Cardiac muscle cell (in vitro differentiated cells and primary cell): Measurements from ENCODE around the gene ZDHHC4. TPM values are rescaled to one million over a fixed set of nuclear protein-coding genes. Genes with fewer than 3 reads are reported as not detected.

Experiments
- DNase-seq, 2 donors: peaks; one replicate each; pipeline versions ENCODE4 v3.0.0 to v3.0.0-alpha.2; 2010 to 2017; ENCODE audit warnings: low read depth in 1 of 2, low spot score in 1 of 2
- H3K27ac ChIP-seq: fragments of 200-600 bp; sonication (generic); 2 replicates; pipeline ENCODE4 v1.5.1; 2016
- H3K27me3 ChIP-seq: fragments of 200-600 bp; sonication (generic); 2 replicates; pipeline ENCODE4 v1.6.0; 2016; ENCODE audit warnings: control low read depth
- H3K36me3 ChIP-seq: fragments of 200-600 bp; sonication (generic); 2 replicates; pipeline ENCODE4 v1.5.1; 2016; ENCODE audit warnings: control low read depth
- H3K4me1 ChIP-seq: fragments of 200-600 bp; sonication (generic); 2 replicates; pipeline ENCODE4 v1.8.1; 2017; ENCODE audit warnings: low read depth, mild to moderate bottlenecking, mixed run types
- H3K4me3 ChIP-seq: fragments of 200-600 bp; sonication (generic); 2 replicates; pipeline ENCODE4 v1.5.1; 2016; ENCODE audit warnings: mild to moderate bottlenecking
- H3K9me3 ChIP-seq: fragments of 200-600 bp; sonication (generic); 2 replicates; pipeline ENCODE4 v1.5.1; 2017; ENCODE audit warnings: low read depth, mild to moderate bottlenecking, control low read depth
- polyA plus RNA-seq: library from polyadenylated mRNA; unstranded; fragments of >200 nt; fragmentation: Nextera tagmentation; extraction: Ambion mirVana; gene quantifications from 2 replicates; pipeline ENCODE4 v1.2.1, GENCODE V29; 2016
- total RNA-seq: library from RNA; depleted of rRNA; stranded (reverse); fragments of >200 nt; gene quantifications from 2 replicates; pipeline ENCODE4 v1.2.3, GENCODE V29; 2016
- TF ChIP-seq, protein P1 (sequence below): IDR thresholded peaks from 2 replicates; pipeline ENCODE4 v1.5.1; 2012; ENCODE audit warnings: low read depth, mild to moderate bottlenecking, low read length

ZDHHC4 gene
- total and polyA plus RNA-seq, 2 experiments from 2014 or later: 51.7 to 110 TPM

DNA sequence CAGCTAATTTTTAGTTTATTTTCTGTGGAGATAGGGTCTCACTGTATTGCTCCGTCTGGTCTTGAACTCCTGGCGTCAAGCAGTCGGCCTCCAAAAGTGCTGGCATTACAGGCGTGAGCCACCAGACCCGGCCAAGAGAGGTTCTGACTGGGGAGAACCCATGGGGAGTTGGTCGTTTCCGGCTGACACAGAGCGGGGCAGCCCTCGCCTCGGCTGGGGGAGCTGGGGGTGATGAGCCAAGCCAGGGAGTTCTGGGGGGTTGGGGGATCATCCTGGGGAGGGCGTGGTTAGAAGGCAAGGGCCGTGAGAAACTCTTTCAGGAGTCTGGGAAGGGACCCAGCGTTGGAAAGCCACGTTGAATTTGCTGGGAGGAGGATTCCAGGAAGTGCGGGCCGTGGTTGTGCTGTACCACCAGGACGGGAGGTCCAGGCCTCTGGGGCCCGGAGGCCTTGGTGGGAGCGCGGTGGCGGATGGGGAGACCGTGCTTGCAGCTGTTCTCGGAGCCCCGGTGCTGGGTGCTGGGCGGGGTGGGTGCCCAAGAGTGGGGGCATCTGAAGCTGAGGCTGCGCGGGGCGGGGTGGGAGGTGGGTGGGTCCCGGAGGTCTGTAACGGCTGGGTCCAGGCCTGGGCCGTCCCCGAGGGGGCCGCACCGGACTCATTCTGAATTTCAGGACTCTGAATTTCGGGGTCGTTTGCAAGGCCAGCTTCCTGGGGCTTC, 29.8 kb downstream of the ZDHHC4 start:
- H3K36me3 ChIP-seq: no peaks in the 10 kb centered on the region
- no peaks in the 10 kb centered on the region for H3K9me3 ChIP-seq
- no peaks in the 10 kb centered on the region for H3K27me3 ChIP-seq
- TF ChIP-seq, protein P1, sequence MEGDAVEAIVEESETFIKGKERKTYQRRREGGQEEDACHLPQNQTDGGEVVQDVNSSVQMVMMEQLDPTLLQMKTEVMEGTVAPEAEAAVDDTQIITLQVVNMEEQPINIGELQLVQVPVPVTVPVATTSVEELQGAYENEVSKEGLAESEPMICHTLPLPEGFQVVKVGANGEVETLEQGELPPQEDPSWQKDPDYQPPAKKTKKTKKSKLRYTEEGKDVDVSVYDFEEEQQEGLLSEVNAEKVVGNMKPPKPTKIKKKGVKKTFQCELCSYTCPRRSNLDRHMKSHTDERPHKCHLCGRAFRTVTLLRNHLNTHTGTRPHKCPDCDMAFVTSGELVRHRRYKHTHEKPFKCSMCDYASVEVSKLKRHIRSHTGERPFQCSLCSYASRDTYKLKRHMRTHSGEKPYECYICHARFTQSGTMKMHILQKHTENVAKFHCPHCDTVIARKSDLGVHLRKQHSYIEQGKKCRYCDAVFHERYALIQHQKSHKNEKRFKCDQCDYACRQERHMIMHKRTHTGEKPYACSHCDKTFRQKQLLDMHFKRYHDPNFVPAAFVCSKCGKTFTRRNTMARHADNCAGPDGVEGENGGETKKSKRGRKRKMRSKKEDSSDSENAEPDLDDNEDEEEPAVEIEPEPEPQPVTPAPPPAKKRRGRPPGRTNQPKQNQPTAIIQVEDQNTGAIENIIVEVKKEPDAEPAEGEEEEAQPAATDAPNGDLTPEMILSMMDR: no peak
- H3K4me3 ChIP-seq: no peak overlapping the region
- H3K4me1 ChIP-seq: no peaks in the 10 kb centered on the region
- DNase-seq: no peak
- H3K27ac ChIP-seq: no peak overlapping the region

DNA sequence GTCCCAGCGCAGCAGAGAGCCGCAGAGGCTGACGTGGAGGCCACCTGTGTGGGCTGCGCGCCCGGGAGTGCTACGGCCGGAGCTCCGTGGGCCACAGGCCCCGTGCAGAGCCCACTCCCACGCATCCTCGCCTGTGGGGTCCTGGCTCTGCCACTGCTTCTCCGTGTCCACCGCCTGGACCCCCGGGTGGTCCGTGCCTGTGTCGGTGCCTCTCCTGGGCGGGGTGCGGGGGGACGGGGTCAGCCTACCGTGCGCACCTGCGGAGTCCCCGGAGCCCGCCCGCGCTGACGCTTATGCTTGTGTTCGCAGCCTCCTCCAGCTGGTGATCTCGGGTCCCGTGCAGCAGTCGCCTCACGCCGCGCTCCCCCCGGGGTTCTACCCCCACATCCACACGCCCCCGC, 30.4 kb downstream of the ZDHHC4 start:
- TF ChIP-seq, protein P1: no peak
- no peaks in the 10 kb centered on the region for H3K9me3 ChIP-seq
- no peak overlapping the region for H3K27ac ChIP-seq
- no peak for DNase-seq
- no peaks in the 10 kb centered on the region for H3K27me3 ChIP-seq
- no peaks in the 10 kb centered on the region for H3K36me3 ChIP-seq
- H3K4me3 ChIP-seq: no peak overlapping the region
- no peaks in the 10 kb centered on the region for H3K4me1 ChIP-seq

DNA sequence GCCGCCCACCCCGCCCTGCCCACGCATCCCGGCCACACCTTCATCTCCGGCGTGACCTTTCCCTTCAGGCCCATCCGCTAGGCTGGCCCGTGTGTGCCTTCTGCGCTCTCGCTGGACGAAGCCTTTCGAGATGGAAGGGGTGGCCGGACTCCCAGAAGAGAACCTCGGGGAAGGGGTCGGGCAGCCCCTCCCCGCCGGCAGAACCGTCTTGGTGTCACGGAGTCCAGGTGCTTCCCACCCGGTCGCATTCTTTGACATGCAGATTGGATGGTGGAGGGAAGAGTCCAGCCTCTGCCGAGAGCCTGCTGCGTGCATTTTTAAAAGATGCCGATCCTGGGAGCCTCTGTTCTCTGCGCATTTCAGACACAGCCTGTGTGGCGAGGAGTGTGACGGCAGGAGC, 30.8 kb downstream of the ZDHHC4 start:
- TF ChIP-seq, protein P1: no peak
- H3K9me3 ChIP-seq: no peaks in the 10 kb centered on the region
- no peak overlapping the region for H3K27ac ChIP-seq
- no peak overlapping the region for H3K4me3 ChIP-seq
- H3K36me3 ChIP-seq: no peaks in the 10 kb centered on the region
- no peak for DNase-seq
- H3K27me3 ChIP-seq: no peaks in the 10 kb centered on the region
- H3K4me1 ChIP-seq: no peaks in the 10 kb centered on the region

DNA sequence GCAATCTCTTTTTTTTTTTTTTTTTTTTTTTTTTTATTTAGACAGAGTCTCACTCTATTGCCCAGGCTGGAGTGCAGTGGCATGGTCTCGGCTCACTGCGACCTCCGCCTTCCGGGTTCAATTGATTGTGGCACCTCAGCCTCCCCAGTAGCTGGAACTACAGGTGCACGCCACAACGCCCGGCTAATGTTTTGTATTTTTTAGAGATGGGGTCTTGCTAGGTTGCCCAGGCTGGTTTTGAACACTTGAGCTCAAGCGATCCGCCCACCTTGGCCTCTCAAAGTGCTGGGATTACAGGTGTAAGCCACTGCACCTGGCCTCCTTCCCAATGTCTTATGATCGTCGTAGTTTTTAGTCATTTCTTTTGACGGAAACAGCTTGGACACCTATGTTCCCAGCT, 31.5 kb downstream of the ZDHHC4 start:
- DNase-seq: no peak
- no peaks in the 10 kb centered on the region for H3K27me3 ChIP-seq

DNA sequence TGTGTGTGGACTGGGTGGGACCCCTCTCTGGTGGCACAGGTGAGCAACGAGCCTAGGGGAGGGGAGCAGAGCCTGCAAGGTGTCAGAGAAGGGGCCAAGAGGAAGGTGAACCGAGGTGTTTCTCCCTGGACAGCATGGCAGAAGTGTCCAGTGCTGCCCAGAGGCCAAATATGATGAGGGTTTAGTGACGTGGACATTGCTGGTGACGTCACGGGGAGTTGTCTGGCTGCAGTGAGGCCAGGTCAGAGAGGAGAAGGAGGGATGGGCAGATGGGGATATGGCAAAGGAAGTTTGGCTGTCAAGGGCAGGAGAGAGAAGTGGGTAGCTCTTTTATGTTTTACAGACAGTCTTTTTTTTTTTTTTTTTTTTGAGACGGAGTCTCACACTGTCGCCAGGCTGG, 35.6 kb downstream of the ZDHHC4 start:
- Histone ChIP-seq H3K9me3 (no peaks in the 10 kb centered on the region), H3K36me3 (peaks cover 4% of the 10 kb centered on the region), H3K4me3 (no peak overlapping the region), H3K27ac (no peak overlapping the region), H3K4me1 (peaks cover 3% of the 10 kb centered on the region), H3K27me3 (no peaks in the 10 kb centered on the region)
- TF ChIP-seq, protein P1: no peak
- no peak for DNase-seq

More for the DNA sequence above, 31.5 kb downstream of the ZDHHC4 start:
- Histone ChIP-seq H3K4me3 (no peak overlapping the region), H3K9me3 (no peaks in the 10 kb centered on the region), H3K27ac (no peak overlapping the region), H3K4me1 (no peaks in the 10 kb centered on the region), H3K36me3 (no peaks in the 10 kb centered on the region)
- TF ChIP-seq, protein P1: no peak

DNA sequence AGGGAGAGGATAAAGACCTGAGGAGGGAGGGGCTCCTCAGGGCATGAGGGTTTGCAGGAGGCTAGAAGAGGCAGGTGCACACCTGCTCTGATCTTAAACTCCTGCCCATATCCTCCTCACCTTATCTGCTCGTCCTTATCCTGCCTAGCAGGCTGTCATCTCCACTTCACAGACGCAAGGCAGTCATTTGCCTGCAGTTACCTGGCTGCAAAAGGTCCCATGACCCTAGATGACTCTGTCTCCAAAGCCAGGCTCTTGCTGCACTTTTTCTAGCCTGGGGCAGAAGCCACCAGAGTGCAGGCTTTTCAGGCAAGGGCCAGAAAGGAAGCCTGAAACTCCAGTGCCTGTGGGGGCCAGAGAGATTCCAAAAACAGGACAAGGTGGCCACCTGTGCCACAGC, 36.5 kb downstream of the ZDHHC4 start:
- H3K4me3 ChIP-seq: no peak overlapping the region
- peaks cover 3% of the 10 kb centered on the region for H3K4me1 ChIP-seq
- no peaks in the 10 kb centered on the region for H3K27me3 ChIP-seq
- TF ChIP-seq, protein P1: no peak
- no peak overlapping the region for H3K27ac ChIP-seq
- no peaks in the 10 kb centered on the region for H3K9me3 ChIP-seq
- H3K36me3 ChIP-seq: peaks cover 5% of the 10 kb centered on the region
- no peak for DNase-seq
